Measurements from ENCODE around the gene L3MBTL2. TPM values are rescaled to one million over a fixed set of nuclear protein-coding genes. Genes with fewer than 3 reads are reported as not detected.

Gene L3MBTL2
- total RNA-seq, 1 donor from 2014 or later: 32.7 TPM

DNA sequence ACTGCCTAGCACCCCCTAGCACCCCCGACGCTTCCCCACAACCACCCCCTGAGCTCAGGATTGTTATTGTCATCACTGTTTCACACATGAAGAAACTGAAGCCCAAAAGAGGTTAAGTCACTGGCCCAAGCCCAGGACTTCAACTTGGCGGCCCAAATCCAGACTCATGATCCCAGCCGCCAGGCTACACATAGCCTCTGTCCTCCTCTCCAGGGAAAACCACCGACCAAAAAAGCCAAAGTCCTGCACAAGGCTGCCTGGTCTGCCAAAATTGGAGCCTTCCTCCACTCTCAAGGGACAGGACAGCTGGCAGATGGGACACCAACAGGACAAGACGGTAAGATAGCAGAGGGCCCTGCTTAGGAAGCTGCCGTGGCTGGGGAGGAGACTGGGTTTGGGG is 10.8 kb downstream of the L3MBTL2 start:
- peaks cover 4% of the 10 kb centered on the region for H3K4me1 Mint-ChIP-seq (ENCODE audit: unreplicated experiment)
- no peaks in the 10 kb centered on the region for H3K27me3 Mint-ChIP-seq
- DNase-seq (ENCODE audit: extremely low spot score, unreplicated experiment): no peak
- no peaks in the 10 kb centered on the region for H3K9me3 Mint-ChIP-seq
- TF ChIP-seq, protein P1, sequence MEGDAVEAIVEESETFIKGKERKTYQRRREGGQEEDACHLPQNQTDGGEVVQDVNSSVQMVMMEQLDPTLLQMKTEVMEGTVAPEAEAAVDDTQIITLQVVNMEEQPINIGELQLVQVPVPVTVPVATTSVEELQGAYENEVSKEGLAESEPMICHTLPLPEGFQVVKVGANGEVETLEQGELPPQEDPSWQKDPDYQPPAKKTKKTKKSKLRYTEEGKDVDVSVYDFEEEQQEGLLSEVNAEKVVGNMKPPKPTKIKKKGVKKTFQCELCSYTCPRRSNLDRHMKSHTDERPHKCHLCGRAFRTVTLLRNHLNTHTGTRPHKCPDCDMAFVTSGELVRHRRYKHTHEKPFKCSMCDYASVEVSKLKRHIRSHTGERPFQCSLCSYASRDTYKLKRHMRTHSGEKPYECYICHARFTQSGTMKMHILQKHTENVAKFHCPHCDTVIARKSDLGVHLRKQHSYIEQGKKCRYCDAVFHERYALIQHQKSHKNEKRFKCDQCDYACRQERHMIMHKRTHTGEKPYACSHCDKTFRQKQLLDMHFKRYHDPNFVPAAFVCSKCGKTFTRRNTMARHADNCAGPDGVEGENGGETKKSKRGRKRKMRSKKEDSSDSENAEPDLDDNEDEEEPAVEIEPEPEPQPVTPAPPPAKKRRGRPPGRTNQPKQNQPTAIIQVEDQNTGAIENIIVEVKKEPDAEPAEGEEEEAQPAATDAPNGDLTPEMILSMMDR (conservative IDR thresholded peaks at IDR 0.05): no peak
- no peak overlapping the region for H3K27ac Mint-ChIP-seq
- H3K36me3 Mint-ChIP-seq: peaks cover 35% of the 10 kb centered on the region
- H3K4me3 Mint-ChIP-seq: no peak overlapping the region

DNA sequence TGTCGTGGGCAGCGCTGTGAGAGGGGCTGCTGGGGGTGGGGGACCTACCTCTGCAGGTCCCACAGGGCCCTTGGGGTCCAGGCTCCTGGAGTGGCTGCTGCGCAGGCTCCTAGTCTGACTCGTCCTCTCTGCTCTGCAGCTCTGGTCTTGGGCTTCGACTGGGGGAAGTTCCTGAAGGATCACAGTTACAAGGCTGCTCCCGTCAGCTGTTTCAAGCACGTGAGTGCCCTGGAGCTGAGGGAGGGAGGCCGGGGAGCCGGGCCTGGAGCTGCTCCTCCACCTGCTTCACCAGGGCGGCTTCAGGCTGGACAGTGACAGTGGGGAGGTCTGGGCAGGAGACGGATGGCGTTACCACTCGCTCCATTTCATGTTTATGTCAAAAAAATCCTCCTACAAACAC is 11.9 kb downstream of the L3MBTL2 start:
- Mint-ChIP-seq H3K4me3 (no peak overlapping the region), H3K4me1 (ENCODE audit: unreplicated experiment) (peaks cover 4% of the 10 kb centered on the region), H3K27ac (no peak overlapping the region), H3K27me3 (no peaks in the 10 kb centered on the region), H3K9me3 (no peaks in the 10 kb centered on the region), H3K36me3 (peaks cover 37% of the 10 kb centered on the region)
- TF ChIP-seq, protein P1 (conservative IDR thresholded peaks at IDR 0.05): no peak
- DNase-seq (ENCODE audit: extremely low spot score, unreplicated experiment): no peak

DNA sequence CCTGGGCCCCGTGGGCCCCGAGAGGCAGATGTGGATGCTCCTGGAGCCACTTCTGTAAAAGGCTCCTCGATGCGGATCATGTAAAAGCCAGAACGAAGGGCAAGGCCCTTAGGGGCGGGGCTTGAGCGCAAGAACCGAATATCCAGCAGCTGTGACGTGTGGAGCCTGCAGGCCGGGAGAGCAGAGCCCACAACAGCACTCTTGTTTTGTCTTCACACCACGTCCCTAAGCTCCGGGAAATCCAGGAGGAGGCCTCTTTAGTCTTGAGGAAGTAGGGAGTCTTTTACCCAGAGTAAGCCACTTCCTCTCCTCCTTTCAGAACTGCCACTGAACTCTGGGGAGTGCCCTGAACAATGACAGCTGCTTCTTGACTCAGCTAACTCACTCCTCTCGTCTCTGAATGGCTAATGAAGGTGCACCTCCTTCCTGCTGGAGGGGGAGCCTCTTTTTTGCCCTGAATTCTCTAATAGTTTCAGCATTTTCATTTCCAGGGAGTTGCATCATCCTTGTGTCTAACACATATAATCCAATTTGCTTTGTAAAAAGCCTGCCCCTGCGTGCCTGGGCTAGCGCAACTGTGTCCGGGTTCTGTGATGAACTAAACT is 12.5 kb downstream of the L3MBTL2 start:
- Mint-ChIP-seq H3K4me3 (no peak overlapping the region), H3K27ac (peak overlapping the region; percentile 50), H3K27me3 (no peaks in the 10 kb centered on the region), H3K9me3 (no peaks in the 10 kb centered on the region), H3K4me1 (ENCODE audit: unreplicated experiment) (peaks cover 4% of the 10 kb centered on the region), H3K36me3 (peaks cover 34% of the 10 kb centered on the region)
- TF ChIP-seq, protein P1 (conservative IDR thresholded peaks at IDR 0.05): no peak
- no peak for DNase-seq (ENCODE audit: extremely low spot score, unreplicated experiment)

DNA sequence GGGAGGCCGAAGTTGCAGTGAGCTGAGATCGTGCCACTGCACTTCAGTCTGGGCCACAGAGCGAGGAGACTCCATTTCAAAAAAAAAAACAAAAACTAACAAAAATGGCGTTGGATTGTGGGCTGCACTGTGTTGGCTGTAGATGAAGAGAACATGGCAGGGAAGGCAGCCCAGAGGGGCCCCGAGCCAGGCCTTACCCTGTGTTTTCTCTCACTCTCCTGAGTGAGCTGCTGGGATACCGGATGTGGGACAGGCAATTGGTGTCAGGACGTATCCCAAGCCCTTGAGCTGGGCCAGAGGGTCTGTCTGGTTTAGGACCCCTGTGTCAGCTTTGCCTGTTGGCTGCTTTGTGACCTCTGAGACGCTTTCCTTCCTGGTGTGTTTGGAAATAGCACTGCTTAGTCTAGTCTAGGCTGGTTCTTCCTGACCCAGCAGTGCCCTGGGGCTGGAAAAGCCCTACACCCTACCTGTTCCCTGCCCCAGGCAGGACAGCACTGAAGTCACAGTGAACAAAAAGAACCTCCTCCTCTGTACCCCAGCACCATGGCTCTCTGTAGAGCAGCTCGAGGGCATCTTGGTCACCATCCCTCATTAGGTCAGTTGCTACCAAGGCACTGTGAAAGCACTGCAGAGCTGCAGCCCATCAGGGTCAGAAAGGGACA is 17.9 kb downstream of the L3MBTL2 start:
- Mint-ChIP-seq H3K4me1 (ENCODE audit: unreplicated experiment) (no peaks in the 10 kb centered on the region), H3K9me3 (no peaks in the 10 kb centered on the region), H3K36me3 (peaks cover 4% of the 10 kb centered on the region), H3K4me3 (no peak overlapping the region), H3K27me3 (no peaks in the 10 kb centered on the region), H3K27ac (no peak overlapping the region)
- TF ChIP-seq, protein P1 (conservative IDR thresholded peaks at IDR 0.05): no peak
- no peak for DNase-seq (ENCODE audit: extremely low spot score, unreplicated experiment)

DNA sequence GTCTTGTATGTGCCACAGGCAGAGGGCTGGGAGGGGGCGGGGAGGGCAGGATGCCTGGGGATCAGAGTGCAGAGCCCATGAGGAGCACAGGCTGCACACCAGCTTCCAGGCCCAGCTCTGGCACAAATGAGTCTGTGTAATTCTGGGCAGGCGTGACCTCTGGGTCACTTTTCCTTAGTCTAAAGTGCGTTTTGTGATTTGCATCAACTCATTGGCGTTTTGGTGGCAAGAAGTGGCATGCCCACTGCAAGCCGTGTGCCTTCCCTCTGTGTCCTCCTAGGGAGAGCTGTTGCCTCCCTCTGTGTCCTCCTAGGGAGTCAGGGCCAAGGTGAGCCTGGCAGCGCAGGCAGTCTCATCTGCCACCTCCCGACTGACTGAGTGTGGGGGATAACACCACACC is 18.4 kb downstream of the L3MBTL2 start:
- H3K36me3 Mint-ChIP-seq: peaks cover 3% of the 10 kb centered on the region

More for the DNA sequence above, 18.4 kb downstream of the L3MBTL2 start:
- H3K4me3 Mint-ChIP-seq: no peak overlapping the region
- TF ChIP-seq, protein P1 (conservative IDR thresholded peaks at IDR 0.05): no peak
- H3K27ac Mint-ChIP-seq: no peak overlapping the region
- H3K9me3 Mint-ChIP-seq: no peaks in the 10 kb centered on the region
- H3K27me3 Mint-ChIP-seq: no peaks in the 10 kb centered on the region
- no peaks in the 10 kb centered on the region for H3K4me1 Mint-ChIP-seq (ENCODE audit: unreplicated experiment)
- no peak for DNase-seq (ENCODE audit: extremely low spot score, unreplicated experiment)

Measured in type B pancreatic cell (in vitro differentiated cells).